Mesothelial cell of epicardium (in vitro differentiated cells): ENCODE measurements around the gene ASCC3. TPM values are rescaled to one million over a fixed set of nuclear protein-coding genes. Genes with fewer than 3 reads are reported as not detected.

Source experiments
- DNase-seq, 2 experiments: peaks; one replicate each; pipeline ENCODE4 v3.0.0; 2021; ENCODE audit warnings: low spot score in 2 of 2; ENCODE audit not compliant: unreplicated experiment in 2 of 2
- H3K27ac Mint-ChIP-seq: 2 replicates; pipeline ENCODE4 v1.8.0; 2021; ENCODE audit warnings: mixed read lengths
- H3K27me3 Mint-ChIP-seq: 2 replicates; pipeline ENCODE4 v1.8.0; 2021; ENCODE audit warnings: low read depth, mixed read lengths
- H3K36me3 Mint-ChIP-seq: 2 replicates; pipeline ENCODE4 v1.8.0; 2021; ENCODE audit warnings: mixed read lengths
- H3K4me1 Mint-ChIP-seq: 2 replicates; pipeline ENCODE4 v1.8.0; 2021; ENCODE audit warnings: mixed read lengths
- H3K4me3 Mint-ChIP-seq: 2 replicates; pipeline ENCODE4 v1.8.0; 2021; ENCODE audit warnings: mild to moderate bottlenecking, moderate library complexity, mixed read lengths
- H3K9me3 Mint-ChIP-seq: 2 replicates; pipeline ENCODE4 v1.8.0; 2021; ENCODE audit warnings: mixed read lengths
- CTCF ChIP-seq: fragments of 200-600 bp; sonication (generic); IDR thresholded peaks from one replicate; pipeline ENCODE4 v1.5.0; 2021; ENCODE audit warnings: antibody characterized with exemption; ENCODE audit not compliant: unreplicated experiment
- total RNA-seq: library from RNA; stranded (reverse); gene quantifications from 3 replicates; pipeline ENCODE4 v1.2.1, GENCODE V29; 2021

The ASCC3 gene
- total RNA-seq, 1 donor from 2014 or later = 47.7 TPM

DNA sequence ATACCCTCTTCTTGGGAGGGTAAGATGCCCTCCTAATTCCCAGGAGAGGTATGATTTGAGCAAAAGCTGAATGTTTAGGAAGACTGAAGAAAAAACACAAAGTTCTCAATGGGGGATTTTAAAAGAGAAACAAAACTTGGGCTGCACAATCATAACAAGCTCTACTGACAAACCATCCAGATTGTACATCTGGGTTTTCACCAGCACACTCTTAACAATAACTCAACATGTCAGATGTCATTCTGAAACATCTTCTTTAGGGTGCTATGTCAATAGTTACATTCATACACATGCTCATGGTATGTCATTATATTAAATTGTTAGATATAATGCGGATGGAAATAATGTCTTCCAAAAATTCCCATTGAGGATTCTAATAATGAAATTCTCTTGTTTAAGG is 95.1 kb downstream of the ASCC3 start:
- no peak overlapping the region for H3K4me3 Mint-ChIP-seq
- TF ChIP-seq CTCF = no peak
- H3K27ac Mint-ChIP-seq = no peak overlapping the region
- H3K36me3 Mint-ChIP-seq = peaks cover 4% of the 10 kb centered on the region
- no peaks in the 10 kb centered on the region for H3K9me3 Mint-ChIP-seq
- H3K4me1 Mint-ChIP-seq = no peaks in the 10 kb centered on the region
- no peak for DNase-seq
- no peaks in the 10 kb centered on the region for H3K27me3 Mint-ChIP-seq

DNA sequence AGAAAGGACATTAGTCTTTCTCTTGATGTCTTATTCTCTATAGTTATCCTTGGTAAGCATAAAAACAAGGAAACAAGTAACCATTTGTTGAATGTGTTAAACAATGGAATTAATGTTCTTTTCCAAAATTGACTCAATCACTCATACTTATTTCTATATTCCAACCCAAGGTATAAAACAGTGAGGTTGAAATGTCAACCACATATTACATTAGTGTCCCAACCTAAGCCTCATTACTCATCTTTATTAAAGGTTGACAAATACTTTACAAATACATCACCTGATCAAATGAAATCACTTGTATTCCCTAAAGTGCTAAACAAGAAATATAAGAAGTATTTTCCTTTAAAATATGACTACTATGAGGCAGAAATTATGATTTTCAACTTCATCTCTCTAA is 100.5 kb downstream of the ASCC3 start:
- H3K4me3 Mint-ChIP-seq = no peak overlapping the region
- no peak for DNase-seq
- H3K4me1 Mint-ChIP-seq = peaks cover 4% of the 10 kb centered on the region
- no peak for TF ChIP-seq CTCF
- no peaks in the 10 kb centered on the region for H3K27me3 Mint-ChIP-seq
- H3K36me3 Mint-ChIP-seq = no peaks in the 10 kb centered on the region
- H3K9me3 Mint-ChIP-seq = no peaks in the 10 kb centered on the region
- no peak overlapping the region for H3K27ac Mint-ChIP-seq

DNA sequence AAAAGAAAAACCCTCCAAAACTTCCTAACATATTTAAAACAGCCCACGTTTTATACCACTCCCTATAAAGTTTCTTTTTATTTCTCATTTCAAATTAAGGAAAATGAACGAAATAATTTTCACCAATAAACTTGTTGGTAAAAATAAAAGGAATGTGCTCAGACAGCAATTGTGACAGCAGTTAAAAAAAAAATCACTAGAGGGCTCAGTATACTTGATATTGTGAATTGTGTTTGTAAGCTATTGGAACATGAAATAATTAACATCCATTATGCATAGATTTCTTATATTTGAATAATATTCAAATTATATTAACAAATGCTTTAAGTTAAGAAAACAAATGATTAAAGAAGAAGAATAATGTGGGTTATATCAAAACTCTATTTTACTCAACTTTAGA is 105.5 kb downstream of the ASCC3 start:
- H3K9me3 Mint-ChIP-seq = no peaks in the 10 kb centered on the region
- H3K36me3 Mint-ChIP-seq = no peaks in the 10 kb centered on the region
- no peak overlapping the region for H3K27ac Mint-ChIP-seq

DNA sequence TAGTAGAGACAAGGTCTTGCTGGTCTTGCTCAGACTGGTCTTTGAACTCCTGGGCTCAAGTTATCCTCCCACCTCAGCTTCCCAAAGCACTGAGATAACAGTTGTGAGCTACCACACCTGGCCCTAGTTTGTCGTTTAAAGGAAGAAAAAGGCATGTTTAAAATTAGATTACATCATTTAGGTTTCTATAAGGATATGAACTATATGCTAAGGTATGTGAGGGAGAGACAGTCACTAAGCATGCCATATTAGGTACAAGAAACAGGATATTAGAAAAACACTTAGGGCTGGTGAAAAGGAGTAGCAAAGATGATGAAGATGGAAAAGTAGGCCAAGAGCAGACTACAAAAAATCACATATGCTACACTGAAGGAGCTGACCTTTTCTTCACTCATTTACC is 106.4 kb downstream of the ASCC3 start:
- Mint-ChIP-seq H3K36me3 (no peaks in the 10 kb centered on the region), H3K4me3 (no peak overlapping the region), H3K4me1 (peaks cover 4% of the 10 kb centered on the region), H3K27me3 (no peaks in the 10 kb centered on the region), H3K27ac (no peak overlapping the region), H3K9me3 (no peaks in the 10 kb centered on the region)
- no peak for TF ChIP-seq CTCF
- DNase-seq = no peak

More for the DNA sequence above, 105.5 kb downstream of the ASCC3 start:
- Mint-ChIP-seq H3K4me1 (peaks cover 4% of the 10 kb centered on the region), H3K27me3 (no peaks in the 10 kb centered on the region), H3K4me3 (no peak overlapping the region)
- DNase-seq = no peak
- no peak for TF ChIP-seq CTCF

DNA sequence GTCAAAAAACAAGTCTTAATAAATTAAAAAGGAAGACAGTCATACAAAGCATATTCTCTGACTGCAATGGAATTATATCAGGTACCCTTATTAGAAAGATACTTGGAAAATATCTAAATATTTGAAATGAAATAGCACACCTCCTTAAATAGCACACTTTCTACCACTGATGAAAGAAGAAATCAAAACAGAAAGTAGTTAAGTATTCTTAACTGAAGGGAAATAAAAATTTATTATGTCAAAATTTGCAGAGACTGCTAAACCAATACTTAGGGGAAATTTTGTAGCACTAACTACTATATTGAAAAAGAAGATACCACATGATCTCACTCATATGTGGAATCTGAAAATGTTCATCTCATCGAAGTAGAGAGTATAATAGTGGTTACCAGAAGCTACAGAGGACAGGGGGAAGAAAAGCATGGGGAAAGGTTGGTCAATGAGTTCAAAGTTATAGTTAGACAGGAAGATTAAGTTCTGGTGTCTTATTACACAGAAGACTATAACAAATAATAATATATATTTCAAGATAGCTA is 112.2 kb downstream of the ASCC3 start:
- Mint-ChIP-seq H3K27me3 (no peaks in the 10 kb centered on the region), H3K36me3 (peaks cover 23% of the 10 kb centered on the region), H3K4me3 (no peak overlapping the region), H3K9me3 (peaks cover 17% of the 10 kb centered on the region), H3K4me1 (no peaks in the 10 kb centered on the region), H3K27ac (no peak overlapping the region)
- DNase-seq = no peak
- TF ChIP-seq CTCF = no peak
